ENCODE results near the gene CYP4V2.

GRCh38 chr4:186196063-186196462 lies 4.7 kb downstream of the CYP4V2 start:
- TF ChIP-seq CTCF (IDR thresholded peaks at IDR 0.05; ENCODE audit: poor library complexity, severe bottlenecking) (no peak), EZH2 (IDR thresholded peaks at IDR 0.05; ENCODE audit: borderline replicate concordance, insufficient read depth, low read length, poor library complexity, severe bottlenecking) (no peak), EP300 (conservative IDR thresholded peaks at IDR 0.05; ENCODE audit: poor library complexity, severe bottlenecking) (no peak), RAD21 (conservative IDR thresholded peaks at IDR 0.05) (no peak), POLR2AphosphoS5 (IDR thresholded peaks at IDR 0.05) (no peak), MXI1 (conservative IDR thresholded peaks at IDR 0.05; ENCODE audit: poor library complexity, severe bottlenecking) (no peak), TAF1 (IDR thresholded peaks at IDR 0.05; ENCODE audit: low read depth) (no peak), REST (IDR thresholded peaks at IDR 0.05; ENCODE audit: borderline replicate concordance) (no peak), SMC3 (conservative IDR thresholded peaks at IDR 0.05; ENCODE audit: poor library complexity) (no peak)
